Measurements from ENCODE around the gene UBTD2.
"Not testable (repeated sequence)": the region's sequence is repeated elsewhere in the genome, so short reads cannot be mapped to it uniquely, and the experiment has no call there.

The UBTD2 gene, protein sequence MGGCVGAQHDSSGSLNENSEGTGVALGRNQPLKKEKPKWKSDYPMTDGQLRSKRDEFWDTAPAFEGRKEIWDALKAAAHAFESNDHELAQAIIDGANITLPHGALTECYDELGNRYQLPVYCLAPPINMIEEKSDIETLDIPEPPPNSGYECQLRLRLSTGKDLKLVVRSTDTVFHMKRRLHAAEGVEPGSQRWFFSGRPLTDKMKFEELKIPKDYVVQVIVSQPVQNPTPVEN

DNA sequence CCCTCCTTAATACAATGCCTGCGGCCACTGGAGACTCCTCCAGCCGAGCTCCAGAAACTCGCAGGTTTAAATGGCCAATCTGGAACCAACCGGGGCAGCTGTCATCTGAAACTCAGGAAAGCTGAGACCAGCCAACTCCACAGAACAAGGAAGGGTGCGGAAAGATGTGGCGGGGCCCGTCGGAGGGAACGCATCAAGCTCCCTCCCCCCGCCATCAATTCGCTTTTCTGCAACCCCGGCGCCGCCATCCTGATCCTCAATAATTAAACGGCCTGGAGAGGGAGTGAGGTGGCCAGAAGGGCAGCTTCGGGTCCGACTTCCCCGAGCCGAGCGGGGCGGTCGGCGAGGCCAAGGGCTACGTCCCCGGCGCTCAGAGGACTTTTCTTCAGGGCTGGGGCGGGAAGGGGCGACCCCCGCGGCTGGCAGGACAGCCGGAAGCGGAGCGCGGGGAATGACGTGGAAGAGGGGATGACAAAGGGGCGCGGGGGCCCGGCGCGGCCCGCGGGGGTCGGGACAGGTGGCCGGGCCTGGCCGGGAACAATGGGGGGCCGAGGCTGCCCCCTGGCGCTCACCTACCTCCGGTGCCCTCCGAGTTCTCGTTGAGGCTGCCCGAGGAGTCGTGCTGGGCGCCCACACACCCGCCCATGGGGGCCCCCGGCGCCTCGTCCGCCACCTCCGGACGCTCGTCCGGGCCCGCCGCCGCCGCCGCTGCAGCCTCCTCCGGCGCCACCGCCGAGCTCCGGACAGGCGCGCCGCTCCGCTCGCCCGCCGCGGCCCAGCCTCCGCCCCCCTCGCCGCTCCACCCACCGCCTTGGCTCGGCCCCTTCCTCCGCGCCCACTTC, at the start of gene UBTD2:
UBTD2 (minus strand) TSS at position 745 of the 842 bp plus-strand sequence; CDS start at position 646, 99 bp downstream.
- Histone ChIP-seq H3K27ac (ENCODE audit: low read depth, low read length) (peak within 1 kb of the TSS; percentile 68), H3K4me1 (ENCODE audit: control insufficient read depth, insufficient read depth, low read length, unreplicated experiment) (peaks cover 29% of the 10 kb centered on the region), H2AFZ (ENCODE audit: low read length, unreplicated experiment) (peak within 1 kb of the TSS; percentile 97), H3K36me3 (ENCODE audit: insufficient read depth, low read length) (no peaks in the 10 kb centered on the region), H3K4me3 (ENCODE audit: low read depth, low read length) (peak within 1 kb of the TSS; percentile 97), H3K27me3 (ENCODE audit: insufficient read depth, low read length) (no peaks in the 10 kb centered on the region), H3K79me2 (ENCODE audit: control insufficient read depth, insufficient read depth, low read length, unreplicated experiment) (peaks cover 50% of the 10 kb centered on the region)

DNA sequence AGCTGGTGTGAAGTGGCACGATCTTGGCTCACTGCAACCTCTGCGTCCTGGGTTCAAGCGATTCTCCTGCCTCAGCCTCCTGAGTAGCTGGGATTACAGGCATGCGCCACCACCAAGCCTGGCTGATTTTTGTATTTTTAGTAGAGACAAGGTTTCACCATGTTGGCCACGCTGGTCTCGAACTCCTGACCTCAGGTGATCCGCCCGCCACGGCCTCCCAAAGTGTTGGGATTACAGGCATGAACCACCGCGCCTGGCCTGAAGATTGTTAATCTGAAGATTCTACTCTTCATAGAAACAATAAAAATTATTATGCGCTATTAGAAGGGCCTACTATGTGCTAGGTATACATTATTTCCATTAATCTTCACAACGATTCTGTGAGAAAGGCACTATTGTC, 43.3 kb upstream of the UBTD2 start:
- H3K79me2 ChIP-seq (ENCODE audit: control insufficient read depth, insufficient read depth, low read length, unreplicated experiment); H3K4me3 ChIP-seq (ENCODE audit: low read depth, low read length); H2AFZ ChIP-seq (ENCODE audit: low read length, unreplicated experiment); H3K27me3 ChIP-seq (ENCODE audit: insufficient read depth, low read length); H3K27ac ChIP-seq (ENCODE audit: low read depth, low read length); H3K4me1 ChIP-seq (ENCODE audit: control insufficient read depth, insufficient read depth, low read length, unreplicated experiment); H3K36me3 ChIP-seq (ENCODE audit: insufficient read depth, low read length): not testable (repeated sequence)

DNA sequence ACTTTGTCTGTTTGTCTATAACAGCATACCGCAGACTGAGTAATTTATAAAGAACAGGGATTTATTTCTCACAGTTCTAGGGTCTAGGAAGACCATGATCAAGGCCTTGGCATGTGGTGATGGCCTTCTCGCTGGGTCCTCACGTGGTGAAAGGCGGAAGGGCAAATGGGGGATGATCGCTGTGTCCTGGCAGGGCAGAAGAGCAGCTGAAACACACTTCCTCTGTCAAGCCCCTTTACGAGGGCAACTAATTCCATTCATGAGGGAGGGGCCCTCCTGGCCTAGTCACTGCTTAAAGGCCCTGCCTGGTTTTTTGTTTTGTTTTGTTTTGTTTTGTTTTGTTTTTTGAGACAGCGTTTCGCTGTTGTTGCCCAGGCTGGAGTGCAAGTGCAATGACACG, 41.9 kb upstream of the UBTD2 start:
- no peaks in the 10 kb centered on the region for H3K36me3 ChIP-seq (ENCODE audit: insufficient read depth, low read length)
- H3K27ac ChIP-seq (ENCODE audit: low read depth, low read length) = no peak overlapping the region
- no peak overlapping the region for H3K4me3 ChIP-seq (ENCODE audit: low read depth, low read length)
- H2AFZ ChIP-seq (ENCODE audit: low read length, unreplicated experiment) = no peak overlapping the region
- H3K27me3 ChIP-seq (ENCODE audit: insufficient read depth, low read length) = no peaks in the 10 kb centered on the region
- no peaks in the 10 kb centered on the region for H3K4me1 ChIP-seq (ENCODE audit: control insufficient read depth, insufficient read depth, low read length, unreplicated experiment)
- H3K79me2 ChIP-seq (ENCODE audit: control insufficient read depth, insufficient read depth, low read length, unreplicated experiment) = no peaks in the 10 kb centered on the region

DNA sequence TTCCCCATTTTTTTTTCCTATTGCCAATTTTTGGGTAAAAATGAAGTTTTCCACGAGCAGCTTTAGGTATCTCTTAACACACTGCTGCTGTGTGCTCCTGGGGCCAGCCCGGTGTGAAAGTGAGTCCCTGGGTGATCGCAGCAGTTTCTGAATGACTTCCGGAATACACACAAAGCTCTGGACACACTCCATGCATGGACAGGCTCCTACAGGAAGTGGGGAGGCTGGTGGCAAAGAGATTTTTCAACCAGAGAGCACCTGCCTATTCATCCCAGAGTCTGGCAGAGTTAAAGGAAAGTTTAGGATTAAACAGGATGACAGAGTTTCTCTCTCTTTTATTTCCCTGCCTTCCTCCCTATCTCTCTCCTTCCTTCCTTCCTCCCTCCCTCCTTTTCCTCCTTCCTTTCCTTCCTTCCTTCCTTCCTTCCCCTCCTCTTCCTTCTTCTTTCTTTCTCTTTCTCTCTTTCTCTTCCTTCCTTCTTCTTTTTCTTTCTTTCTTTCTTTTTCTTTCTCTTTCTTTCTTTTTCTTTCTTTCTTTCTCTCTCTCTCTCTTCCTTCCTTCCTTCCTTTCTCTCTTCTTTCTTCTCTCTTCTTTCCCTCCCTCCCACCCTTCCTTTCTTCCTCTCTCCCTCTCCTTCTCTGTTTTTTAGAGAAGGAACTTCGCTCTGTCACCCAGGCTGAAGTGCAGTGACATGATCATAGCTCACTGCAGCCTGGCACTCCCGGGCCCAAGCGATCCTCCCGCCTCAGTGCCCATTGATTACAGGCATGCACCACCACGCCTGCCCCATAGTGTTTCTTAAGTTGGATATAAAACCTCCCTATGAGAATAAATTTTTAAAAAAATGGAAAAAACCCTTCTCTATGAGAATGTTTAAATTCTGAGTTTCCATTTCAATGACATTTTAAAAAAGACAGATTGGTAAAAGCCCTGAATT, 38.7 kb upstream of the UBTD2 start:
- no peaks in the 10 kb centered on the region for H3K27me3 ChIP-seq (ENCODE audit: insufficient read depth, low read length)
- no peaks in the 10 kb centered on the region for H3K79me2 ChIP-seq (ENCODE audit: control insufficient read depth, insufficient read depth, low read length, unreplicated experiment)
- no peaks in the 10 kb centered on the region for H3K36me3 ChIP-seq (ENCODE audit: insufficient read depth, low read length)
- no peak overlapping the region for H3K4me3 ChIP-seq (ENCODE audit: low read depth, low read length)
- no peak overlapping the region for H3K27ac ChIP-seq (ENCODE audit: low read depth, low read length)
- no peak overlapping the region for H2AFZ ChIP-seq (ENCODE audit: low read length, unreplicated experiment)
- H3K4me1 ChIP-seq (ENCODE audit: control insufficient read depth, insufficient read depth, low read length, unreplicated experiment) = peaks cover 11% of the 10 kb centered on the region

DNA sequence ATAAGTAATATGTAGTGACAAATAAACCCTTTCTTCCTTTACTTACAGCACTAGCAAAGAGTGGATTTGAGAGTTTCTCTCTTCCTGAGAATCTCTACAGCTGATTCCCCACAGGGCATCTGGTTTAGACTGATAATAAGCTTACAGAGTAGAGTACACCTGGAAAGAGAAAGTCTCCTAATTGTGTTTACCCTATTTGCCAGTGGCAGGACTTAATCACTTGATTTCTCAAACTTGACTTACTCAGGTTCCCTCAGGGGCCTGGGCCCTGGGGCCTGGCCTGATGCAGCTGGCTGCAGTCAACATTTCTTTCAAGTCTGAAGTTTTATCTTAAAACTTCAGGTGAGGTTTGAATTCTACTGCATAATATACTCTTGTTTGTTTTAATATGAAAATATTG, 38.0 kb upstream of the UBTD2 start:
- H3K79me2 ChIP-seq (ENCODE audit: control insufficient read depth, insufficient read depth, low read length, unreplicated experiment) = no peaks in the 10 kb centered on the region
- H3K4me3 ChIP-seq (ENCODE audit: low read depth, low read length) = no peak overlapping the region
- no peak overlapping the region for H3K27ac ChIP-seq (ENCODE audit: low read depth, low read length)
- H3K4me1 ChIP-seq (ENCODE audit: control insufficient read depth, insufficient read depth, low read length, unreplicated experiment) = peaks cover 11% of the 10 kb centered on the region
- H2AFZ ChIP-seq (ENCODE audit: low read length, unreplicated experiment) = no peak overlapping the region
- H3K36me3 ChIP-seq (ENCODE audit: insufficient read depth, low read length) = no peaks in the 10 kb centered on the region
- no peaks in the 10 kb centered on the region for H3K27me3 ChIP-seq (ENCODE audit: insufficient read depth, low read length)

DNA sequence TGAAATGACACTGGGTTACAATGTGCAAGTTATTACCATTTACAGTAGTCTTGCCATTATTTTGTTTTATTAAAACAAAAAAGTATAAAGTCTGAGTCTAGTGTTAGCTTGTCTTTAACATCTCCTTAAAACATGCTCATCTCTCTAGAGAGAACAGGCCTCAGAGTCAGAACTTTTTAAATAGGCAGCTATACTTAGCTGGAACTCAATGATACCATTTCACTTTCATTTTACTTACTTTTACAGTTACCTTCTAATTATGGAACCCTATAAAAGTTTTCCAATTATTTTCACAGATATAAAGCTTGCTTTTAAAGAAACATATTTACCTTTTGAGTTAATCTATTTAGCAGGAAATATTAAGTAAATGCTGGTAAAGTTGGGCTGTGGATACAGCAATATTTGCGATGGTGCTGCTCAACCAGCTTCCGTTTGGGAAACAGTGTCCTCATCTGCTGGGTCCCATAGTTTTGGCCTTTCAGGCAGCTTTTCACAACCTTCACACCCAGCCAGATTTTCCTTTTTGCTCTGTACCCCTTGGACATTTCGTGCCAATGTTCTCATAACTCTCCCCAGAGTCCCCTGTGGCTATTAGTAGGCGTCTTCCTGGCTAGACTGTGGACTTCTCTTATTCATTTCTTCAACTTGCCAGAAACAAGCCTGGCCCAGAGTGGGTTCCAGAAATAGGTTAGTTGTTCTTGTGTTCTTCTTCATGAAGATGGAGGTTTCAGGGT, 36.3 kb upstream of the UBTD2 start:
- peaks cover 11% of the 10 kb centered on the region for H3K4me1 ChIP-seq (ENCODE audit: control insufficient read depth, insufficient read depth, low read length, unreplicated experiment)
- peak overlapping the region; percentile 77 for H3K27ac ChIP-seq (ENCODE audit: low read depth, low read length)
- peak overlapping the region; percentile 34 for H2AFZ ChIP-seq (ENCODE audit: low read length, unreplicated experiment)
- H3K36me3 ChIP-seq (ENCODE audit: insufficient read depth, low read length) = no peaks in the 10 kb centered on the region
- H3K27me3 ChIP-seq (ENCODE audit: insufficient read depth, low read length) = no peaks in the 10 kb centered on the region
- H3K79me2 ChIP-seq (ENCODE audit: control insufficient read depth, insufficient read depth, low read length, unreplicated experiment) = no peaks in the 10 kb centered on the region
- H3K4me3 ChIP-seq (ENCODE audit: low read depth, low read length) = peak overlapping the region; percentile 55

DNA sequence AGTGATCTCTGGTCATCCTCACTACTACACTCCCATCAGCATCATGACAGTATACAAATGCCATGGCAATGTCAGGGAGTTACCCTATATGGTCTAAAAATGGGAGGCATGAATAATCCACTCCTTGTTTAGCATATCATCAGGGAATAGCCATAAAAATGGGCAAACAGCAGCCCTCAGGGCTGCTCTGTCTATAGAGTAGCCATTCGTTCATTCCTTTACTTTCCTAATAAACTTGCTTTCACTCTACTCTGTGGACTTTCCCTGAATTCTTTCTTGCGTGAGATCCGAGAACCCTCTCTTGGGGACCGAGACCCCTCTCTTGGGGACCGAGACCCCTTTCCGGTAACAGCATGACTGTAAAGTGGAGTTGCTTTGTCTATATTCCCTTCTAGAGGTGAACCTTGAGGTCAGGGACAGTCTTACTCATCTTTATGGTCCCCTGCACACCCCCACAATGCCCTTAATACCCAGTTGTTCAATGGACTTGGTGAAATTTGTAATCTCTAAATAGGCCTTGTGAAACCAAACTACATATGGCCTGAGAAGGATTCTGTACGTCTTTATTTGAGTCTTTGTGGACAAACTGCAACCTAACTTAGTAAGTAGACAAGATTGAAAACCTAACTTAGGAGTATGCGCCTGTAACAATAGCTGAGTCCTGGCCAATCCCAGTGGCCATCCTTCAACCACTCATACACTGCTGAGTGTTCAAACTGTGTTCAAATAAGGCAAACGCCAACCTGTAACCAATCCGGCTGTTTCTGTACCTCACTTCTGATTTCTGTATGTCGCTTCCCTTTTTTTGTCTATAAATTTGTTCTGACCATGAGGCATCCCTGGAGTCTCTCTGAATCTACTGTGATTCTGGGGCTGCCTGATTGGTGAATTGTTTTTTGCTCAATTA, 32.3 kb upstream of the UBTD2 start:
- no peaks in the 10 kb centered on the region for H3K27me3 ChIP-seq (ENCODE audit: insufficient read depth, low read length)
- no peak overlapping the region for H2AFZ ChIP-seq (ENCODE audit: low read length, unreplicated experiment)
- H3K4me3 ChIP-seq (ENCODE audit: low read depth, low read length) = no peak overlapping the region
- no peaks in the 10 kb centered on the region for H3K36me3 ChIP-seq (ENCODE audit: insufficient read depth, low read length)
- H3K27ac ChIP-seq (ENCODE audit: low read depth, low read length) = no peak overlapping the region
- H3K79me2 ChIP-seq (ENCODE audit: control insufficient read depth, insufficient read depth, low read length, unreplicated experiment) = no peaks in the 10 kb centered on the region
- H3K4me1 ChIP-seq (ENCODE audit: control insufficient read depth, insufficient read depth, low read length, unreplicated experiment) = peaks cover 11% of the 10 kb centered on the region

DNA sequence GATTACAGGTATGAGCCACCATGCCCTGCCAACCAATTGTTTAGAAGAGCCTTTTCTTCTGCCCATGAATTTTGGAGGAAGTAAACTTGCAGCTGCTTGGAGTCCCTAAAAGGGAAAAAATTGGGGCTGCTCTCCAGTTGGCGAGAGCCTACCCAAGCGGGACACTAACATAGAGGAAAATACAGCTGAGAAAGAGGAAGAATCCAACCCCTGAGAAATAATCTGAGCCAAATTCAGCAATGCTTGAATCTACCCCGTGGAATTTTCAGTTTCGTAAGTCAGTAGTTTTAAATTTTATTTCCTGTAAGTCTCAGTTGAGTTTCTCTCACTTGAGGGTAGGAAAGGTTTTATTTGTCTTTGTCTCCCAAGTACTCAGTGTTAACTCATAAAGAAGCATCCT, 30.4 kb upstream of the UBTD2 start:
- no peaks in the 10 kb centered on the region for H3K36me3 ChIP-seq (ENCODE audit: insufficient read depth, low read length)
- no peaks in the 10 kb centered on the region for H3K4me1 ChIP-seq (ENCODE audit: control insufficient read depth, insufficient read depth, low read length, unreplicated experiment)
- no peak overlapping the region for H3K4me3 ChIP-seq (ENCODE audit: low read depth, low read length)

DNA sequence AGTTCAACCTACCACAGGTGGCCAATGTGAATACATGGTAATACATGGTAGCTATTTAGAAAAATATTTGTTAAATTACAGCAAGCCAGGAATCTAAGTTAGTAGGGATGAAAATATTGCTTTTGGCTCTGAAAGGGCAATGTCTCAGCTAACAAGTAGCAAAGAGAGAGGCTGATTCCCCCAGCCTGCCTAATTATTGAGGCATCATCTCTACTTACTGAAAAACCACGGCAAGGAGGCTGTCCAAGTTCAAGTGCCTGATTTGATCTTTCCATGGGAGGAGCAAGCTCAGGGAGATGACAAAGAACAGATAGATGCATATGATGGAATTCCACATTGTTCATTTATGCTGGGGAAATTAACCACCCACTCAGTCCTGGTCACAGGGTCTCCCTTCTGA, 28.7 kb upstream of the UBTD2 start:
- no peaks in the 10 kb centered on the region for H3K79me2 ChIP-seq (ENCODE audit: control insufficient read depth, insufficient read depth, low read length, unreplicated experiment)
- H2AFZ ChIP-seq (ENCODE audit: low read length, unreplicated experiment) = peak overlapping the region; percentile 28
- H3K4me1 ChIP-seq (ENCODE audit: control insufficient read depth, insufficient read depth, low read length, unreplicated experiment) = no peaks in the 10 kb centered on the region
- H3K27me3 ChIP-seq (ENCODE audit: insufficient read depth, low read length) = no peaks in the 10 kb centered on the region
- H3K36me3 ChIP-seq (ENCODE audit: insufficient read depth, low read length) = no peaks in the 10 kb centered on the region
- H3K4me3 ChIP-seq (ENCODE audit: low read depth, low read length) = no peak overlapping the region
- H3K27ac ChIP-seq (ENCODE audit: low read depth, low read length) = peak overlapping the region; percentile 51

More for the DNA sequence above, 30.4 kb upstream of the UBTD2 start:
- no peaks in the 10 kb centered on the region for H3K27me3 ChIP-seq (ENCODE audit: insufficient read depth, low read length)
- H3K27ac ChIP-seq (ENCODE audit: low read depth, low read length) = no peak overlapping the region
- no peak overlapping the region for H2AFZ ChIP-seq (ENCODE audit: low read length, unreplicated experiment)
- no peaks in the 10 kb centered on the region for H3K79me2 ChIP-seq (ENCODE audit: control insufficient read depth, insufficient read depth, low read length, unreplicated experiment)
